ENCODE results near the gene LYST. TPM values are rescaled to one million over a fixed set of nuclear protein-coding genes. Genes with fewer than 3 reads are reported as not detected.

The LYST gene
- total and polyA plus RNA-seq, 10 of the 15 experiments (the other 5 are each of a cell fraction or from before 2014, with no cell fraction given): 3.3 to 28.1 (median 5.6) TPM

GRCh38 chr1:235907897-235908240 lies 41.2 kb upstream of the LYST start:
- intact Hi-C loops (cut with micrococcal nuclease; ENCODE audit: unreplicated experiment): no loop called here
- POLR2A ChIA-PET: interaction anchor here (0.7 to 1.8 kb wide), 2 partner anchors 11 to 12 kb away, joined by 4 to 5 read pairs; no protein-coding TSS in a partner anchor
- no peaks in the 10 kb centered on the region for H3K9me3 ChIP-seq (replicated peaks; ENCODE audit: control insufficient read depth, insufficient read depth, low read length)
- RAD21 ChIA-PET (ENCODE audit: unreplicated experiment): no interaction called here
- BruUV-seq (replicated peaks): no TSS peak
- H3K36me3 ChIP-seq (ENCODE audit: control insufficient read depth in 2 of 2, insufficient read depth in 2 of 2, low read length in 1 of 2): no peaks in the 10 kb centered on the region
- FAIRE-seq (no peak), ATAC-seq (peak; percentile 10; the same call in 2 of the 3 replicates), DNase-seq (ENCODE audit: low read depth, low spot score) (no peak)
- no peaks in the 10 kb centered on the region for H3K27me3 ChIP-seq (replicated peaks in 1 of 2; ENCODE audit: control insufficient read depth in 2 of 2, insufficient read depth in 2 of 2, low read length in 1 of 2)
- SMC1A ChIA-PET (ENCODE audit: uncharacterized antibody, unreplicated experiment): interaction anchor here (0.8 to 1.7 kb wide), 4 partner anchors 15 to 47 kb away, joined by 3 to 7 read pairs (median 4); no protein-coding TSS in a partner anchor
- H3K79me2 ChIP-seq (ENCODE audit: control insufficient read depth, insufficient read depth, low read length): no peaks in the 10 kb centered on the region
- CTCF ChIA-PET: interaction anchor here (1.2 to 2.4 kb wide), 3 partner anchors 26 to 64 kb away, joined by 3 to 8 read pairs (median 5); partner anchors contain the start of gene LYST
- H3K4me1 ChIP-seq (ENCODE audit: control insufficient read depth, insufficient read depth, low read length): peaks cover 4% of the 10 kb centered on the region; the same call in 1 of the 2 replicates
- H2AFZ ChIP-seq (ENCODE audit: control insufficient read depth, low read depth, low read length): peak overlapping the region; percentile 3; the same call in 1 of the 2 replicates
- H3K4me3 ChIP-seq: no peak overlapping the region
- H4K20me1 ChIP-seq (ENCODE audit: control insufficient read depth, insufficient read depth): no peaks in the 10 kb centered on the region
- 56% methylated on average over 3 of the region's 3 CpGs for WGBS (ENCODE audit: insufficient coverage, insufficient replicate concordance, low lambda C conversion rate, missing lambda C conversion rate)
- no peak overlapping the region for H3K4me2 ChIP-seq (ENCODE audit: control insufficient read depth, insufficient read depth)
- no peak overlapping the region for H3K9ac ChIP-seq (ENCODE audit: control insufficient read depth, insufficient read depth, low read length)
- H3K27ac ChIP-seq (ENCODE audit: control insufficient read depth, insufficient read depth): no peak overlapping the region
- peak in 1 of 2 experiments; percentile 77; a peak in 2 of 4 replicates for TF ChIP-seq BHLHE40 (IDR thresholded peaks at IDR 0.05; ENCODE audit: borderline replicate concordance in 1 of 2, low read depth in 2 of 2, low read length in 1 of 2)
- TF ChIP-seq RAD51 (IDR thresholded peaks at IDR 0.05): peak; percentile 92
- no peak for TF ChIP-seq TAF1 (IDR thresholded peaks at IDR 0.05; ENCODE audit: borderline replicate concordance, low read depth, low read length)
- TF ChIP-seq, protein P1, sequence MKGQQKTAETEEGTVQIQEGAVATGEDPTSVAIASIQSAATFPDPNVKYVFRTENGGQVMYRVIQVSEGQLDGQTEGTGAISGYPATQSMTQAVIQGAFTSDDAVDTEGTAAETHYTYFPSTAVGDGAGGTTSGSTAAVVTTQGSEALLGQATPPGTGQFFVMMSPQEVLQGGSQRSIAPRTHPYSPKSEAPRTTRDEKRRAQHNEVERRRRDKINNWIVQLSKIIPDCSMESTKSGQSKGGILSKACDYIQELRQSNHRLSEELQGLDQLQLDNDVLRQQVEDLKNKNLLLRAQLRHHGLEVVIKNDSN (IDR thresholded peaks at IDR 0.05; ENCODE audit: borderline replicate concordance, extremely low read length, insufficient read depth, low read depth, low read length): peak; percentile 66
- in situ Hi-C loops (cut with MboI): no loop called here
